Measurements from ENCODE around the gene AP1B1. TPM values are rescaled to one million over a fixed set of nuclear protein-coding genes. Genes with fewer than 3 reads are reported as not detected.
A peak's percentile ranks its signal among the peaks of the same experiment; 100 is the strongest.

AP1B1 gene
- total RNA-seq, 2 donors from 2014 or later = 45.5 to 66.9 TPM

- DNase-seq (no peak), ATAC-seq (no peak)
- WGBS, 2 donors = 3 to 23% methylated on average over 6 to 63 of the region's 69 CpGs
- no peak for TF ChIP-seq CTCF (IDR thresholded peaks at IDR 0.05)
- no peak for TF ChIP-seq POLR2A (IDR thresholded peaks at IDR 0.05)
- Histone ChIP-seq H3K27me3 (peaks cover 0 to 25% of the 10 kb centered on the region in 2 donors), H3K36me3 (replicated peaks in 1 of 2; ENCODE audit: insufficient read depth in 1 of 2, low read depth in 2 of 2) (no peaks in the 10 kb centered on the region), H3K4me1 (peaks cover 51% of the 10 kb centered on the region), H3K27ac (no peak overlapping the region), H3K4me3 (no peak overlapping the region), H3K9me3 (no peaks in the 10 kb centered on the region)
- intact Hi-C loops (cut with DNase I) = no loop called here
Observed at GRCh38 chr22:29314537-29315285, 73.7 kb downstream of the AP1B1 start.

DNA sequence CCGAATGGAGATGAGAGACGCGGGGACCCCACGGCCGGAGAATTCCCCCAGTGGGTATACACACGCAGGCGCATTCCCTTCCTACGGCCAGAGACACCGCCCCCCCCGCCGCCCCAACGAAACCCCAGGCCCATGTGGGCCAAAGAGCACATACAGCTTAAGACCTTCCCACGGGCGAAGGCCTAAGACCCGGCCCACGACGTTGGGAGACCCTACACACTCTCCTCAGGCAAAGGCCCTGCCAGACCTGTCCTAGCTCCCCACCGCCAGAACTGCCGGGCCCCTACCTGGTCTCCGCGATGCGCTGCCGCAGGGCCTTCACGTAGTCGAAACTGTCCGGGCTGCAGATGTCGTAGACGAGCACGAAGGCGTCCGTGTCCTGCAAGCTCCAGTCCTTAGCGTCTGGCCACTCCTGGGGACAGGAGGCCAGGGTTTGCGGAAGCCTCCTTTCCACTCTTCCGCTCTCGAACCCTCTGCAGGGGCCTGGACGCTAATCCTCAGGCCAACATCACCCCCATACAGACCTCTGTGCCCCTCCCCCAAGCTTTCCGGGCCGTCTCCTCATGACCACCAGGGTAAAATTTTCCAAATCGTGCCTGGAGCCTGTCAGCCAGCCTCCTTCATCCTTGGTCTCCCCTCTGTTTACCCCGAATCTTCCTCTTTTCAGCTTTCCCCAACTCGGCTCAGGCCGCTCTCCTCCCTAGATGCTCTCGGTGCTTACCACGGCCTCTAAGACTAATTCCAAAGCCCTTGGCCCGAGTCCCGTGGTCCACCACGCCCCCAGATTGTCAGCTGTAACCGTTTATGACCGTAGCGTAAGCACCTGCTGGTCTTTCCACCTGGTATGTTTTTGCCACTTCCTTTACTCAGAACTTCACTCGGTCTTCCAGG is 74.5 kb downstream of the AP1B1 start:
- ATAC-seq (no peak), DNase-seq (peak in 2 of 4 donors; percentile 16 to 29)
- TF ChIP-seq CTCF (IDR thresholded peaks at IDR 0.05) = no peak
- no peak for TF ChIP-seq POLR2A (IDR thresholded peaks at IDR 0.05)
- Histone ChIP-seq H3K27me3 (peaks cover 0 to 25% of the 10 kb centered on the region in 2 donors), H3K9me3 (no peaks in the 10 kb centered on the region), H3K36me3 (replicated peaks in 1 of 2; ENCODE audit: insufficient read depth in 1 of 2, low read depth in 2 of 2) (no peaks in the 10 kb centered on the region), H3K27ac (no peak overlapping the region), H3K4me1 (peaks cover 60% of the 10 kb centered on the region), H3K4me3 (no peak overlapping the region)
- intact Hi-C loops (cut with DNase I) = no loop called here
- 21 to 23% methylated on average over 37 to 50 of the region's 51 CpGs for WGBS, 2 donors

- WGBS, 2 donors = 19 to 30% methylated on average over 13 to 42 of the region's 44 CpGs
Observed at GRCh38 chr22:29313126-29313575, 75.2 kb downstream of the AP1B1 start.

More at GRCh38 chr22:29313126-29313575, 75.2 kb downstream of the AP1B1 start:
- peaks cover 67% of the 10 kb centered on the region for H3K4me1 ChIP-seq
- H3K27me3 ChIP-seq = peaks cover 0 to 25% of the 10 kb centered on the region in 2 donors
- H3K9me3 ChIP-seq = no peaks in the 10 kb centered on the region
- TF ChIP-seq CTCF (IDR thresholded peaks at IDR 0.05) (peak in 6 of 7 experiments; percentile 19 to 53 (median 47)), POLR2A (IDR thresholded peaks at IDR 0.05) (no peak)
- intact Hi-C loops (cut with DNase I) = no loop called here
- peak in 2 of 4 donors; percentile 14 to 19 for DNase-seq
- no peaks in the 10 kb centered on the region for H3K36me3 ChIP-seq (replicated peaks in 1 of 2; ENCODE audit: insufficient read depth in 1 of 2, low read depth in 2 of 2)
- no peak overlapping the region for H3K27ac ChIP-seq
- ATAC-seq = no peak
- H3K4me3 ChIP-seq = no peak overlapping the region

All from body of pancreas (tissue), 4 donors.